DMS114 treated with DMSO at 0.1 percent for 48 hours (cell line): ENCODE data around the gene CCDC83.
"Not testable (repeated sequence)": the region's sequence is repeated elsewhere in the genome, so short reads cannot be mapped to it uniquely, and the experiment has no call there.

Experiments used
- DNase-seq: peaks from one replicate; lab custom pipeline; 2025; ENCODE audit not compliant: unreplicated experiment; lab: John Stamatoyannopoulos, UW

Gene CCDC83

DNA sequence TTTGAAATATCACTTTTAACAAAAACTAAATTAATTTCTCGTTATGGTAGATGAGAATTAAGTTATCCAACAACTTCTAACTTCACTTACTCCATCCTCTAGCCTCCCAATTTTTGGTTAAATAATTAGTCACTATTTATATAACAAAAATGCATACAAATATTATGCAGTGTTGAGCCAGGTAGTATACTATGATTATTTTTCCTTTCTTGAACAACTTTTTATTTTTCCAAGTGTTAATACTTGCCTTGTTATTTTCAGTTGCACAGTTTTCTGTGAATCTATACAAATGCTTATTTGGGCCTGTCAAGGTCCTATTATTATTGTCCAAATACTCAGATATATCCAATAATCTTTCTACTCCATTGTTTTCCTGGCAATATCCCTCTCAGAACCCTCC is 19.9 kb upstream of the CCDC83 start:
- no peak for DNase-seq

DNA sequence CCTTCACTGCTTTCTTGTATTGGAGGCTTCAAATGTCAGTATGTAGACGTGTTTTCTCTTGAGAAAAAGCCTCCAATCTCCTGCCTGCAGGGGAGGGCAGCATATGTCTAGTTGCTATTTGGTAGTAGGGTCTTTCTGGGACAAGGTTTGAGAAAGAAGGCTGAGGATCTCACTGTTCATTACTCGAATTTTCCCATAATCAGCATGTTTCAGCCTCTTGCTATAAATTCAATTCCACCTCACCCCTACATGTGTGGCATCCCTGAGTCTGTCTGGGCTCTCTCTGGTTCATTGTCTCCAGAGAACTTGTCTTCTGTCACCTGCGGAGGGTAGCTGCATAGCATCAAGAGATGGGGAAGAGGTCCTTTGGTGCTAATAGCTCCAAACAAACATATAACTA is 19.5 kb upstream of the CCDC83 start:
- no peak for DNase-seq

GRCh38 chr11:85840932-85841331 is 14.3 kb upstream of the CCDC83 start:
- DNase-seq, result not testable (repeated sequence)

DNA sequence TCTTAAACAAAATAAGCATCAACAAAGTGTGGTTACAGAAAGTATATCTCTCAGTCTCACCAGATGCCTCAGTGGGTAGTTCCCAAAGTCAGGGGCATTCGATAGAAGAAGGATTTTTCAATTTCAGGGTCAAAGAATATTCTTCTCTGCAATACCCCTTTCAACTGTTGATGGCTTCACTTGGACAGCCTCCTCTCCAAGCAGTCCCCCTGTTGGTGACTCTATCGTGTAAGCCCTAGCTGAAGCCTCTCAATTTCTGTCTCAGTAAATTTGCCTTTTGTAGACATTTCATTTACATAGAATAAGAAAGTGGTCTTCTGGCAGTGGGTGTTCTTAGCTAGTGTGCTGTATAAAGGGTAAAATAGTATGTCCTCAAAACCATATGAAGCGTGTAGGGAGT is 11.3 kb upstream of the CCDC83 start:
- no peak for DNase-seq

GRCh38 chr11:85844439-85845123 is 10.6 kb upstream of the CCDC83 start:
- DNase-seq, result no peak

DNA sequence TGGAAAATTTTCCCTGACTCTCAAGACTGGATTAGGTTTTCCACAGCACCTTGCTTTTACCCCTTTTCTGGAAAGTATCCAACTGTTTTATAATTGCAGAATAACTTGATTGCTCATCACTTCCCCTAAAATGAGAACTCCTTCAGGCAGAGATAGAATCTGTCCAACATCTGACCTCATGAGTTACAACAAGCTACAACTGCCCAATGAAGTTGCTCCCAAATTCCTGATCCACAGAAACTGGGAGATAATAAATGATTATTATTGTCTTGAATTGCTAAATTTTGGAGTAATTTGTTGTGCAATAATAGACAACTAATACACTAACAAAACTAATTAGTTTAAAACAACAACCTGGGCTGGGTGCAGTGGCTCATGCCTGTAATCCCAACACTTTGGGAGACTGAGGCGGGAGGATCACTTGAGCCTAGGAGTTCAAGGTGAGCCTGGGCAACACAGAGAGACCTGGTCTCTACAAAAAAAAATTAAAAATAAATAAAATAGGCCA is 10.0 kb upstream of the CCDC83 start:
- no peak for DNase-seq

DNA sequence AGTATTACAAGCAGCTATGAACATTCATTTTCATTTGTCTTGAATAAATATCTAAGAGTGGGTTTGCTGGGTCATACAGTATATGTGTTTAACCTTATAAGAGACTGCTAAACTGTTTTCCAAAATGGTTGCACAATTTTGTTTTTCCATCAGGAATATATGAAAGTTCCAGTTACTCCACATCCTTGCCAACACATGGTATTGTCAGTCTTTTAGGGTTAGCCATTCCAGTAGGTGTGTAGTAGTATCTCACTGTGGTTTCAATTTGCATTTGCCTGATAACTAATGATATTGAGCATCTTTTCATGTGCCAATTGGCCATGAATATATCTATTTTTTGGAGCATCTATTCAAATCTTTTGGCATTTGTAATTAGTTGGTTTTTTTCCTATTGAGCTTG is 7.7 kb upstream of the CCDC83 start:
- DNase-seq, result no peak

- no peak for DNase-seq
Measured at GRCh38 chr11:85848006-85848405, 7.2 kb upstream of the CCDC83 start.

- DNase-seq, result no peak
Measured at GRCh38 chr11:85848556-85848955, 6.6 kb upstream of the CCDC83 start.

GRCh38 chr11:85852754-85853153 is 2.4 kb upstream of the CCDC83 start:
- DNase-seq, result not testable (repeated sequence)

DNA sequence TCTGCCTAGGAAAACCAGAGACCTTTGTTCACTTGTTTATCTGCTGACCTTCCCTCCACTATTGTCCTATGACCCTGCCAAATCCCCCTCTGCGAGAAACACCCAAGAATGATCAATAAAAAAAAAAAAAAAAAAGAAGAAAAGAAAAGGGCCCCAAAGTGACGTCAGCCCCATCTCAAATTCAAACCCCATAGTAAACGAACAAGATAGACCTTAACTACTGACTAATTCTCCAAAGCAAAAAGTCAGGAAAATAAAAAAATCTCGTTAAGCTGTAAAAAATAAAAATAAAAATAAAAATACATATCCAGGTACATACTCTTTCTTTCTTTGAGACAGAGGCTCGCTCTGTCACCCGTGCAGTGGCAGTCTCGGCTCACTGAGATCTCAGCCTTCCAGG is 1.6 kb upstream of the CCDC83 start:
- DNase-seq, result not testable (repeated sequence)

- DNase-seq, result no peak
Measured at GRCh38 chr11:85854212-85854556, 999 bp upstream of the CCDC83 start.

DNA sequence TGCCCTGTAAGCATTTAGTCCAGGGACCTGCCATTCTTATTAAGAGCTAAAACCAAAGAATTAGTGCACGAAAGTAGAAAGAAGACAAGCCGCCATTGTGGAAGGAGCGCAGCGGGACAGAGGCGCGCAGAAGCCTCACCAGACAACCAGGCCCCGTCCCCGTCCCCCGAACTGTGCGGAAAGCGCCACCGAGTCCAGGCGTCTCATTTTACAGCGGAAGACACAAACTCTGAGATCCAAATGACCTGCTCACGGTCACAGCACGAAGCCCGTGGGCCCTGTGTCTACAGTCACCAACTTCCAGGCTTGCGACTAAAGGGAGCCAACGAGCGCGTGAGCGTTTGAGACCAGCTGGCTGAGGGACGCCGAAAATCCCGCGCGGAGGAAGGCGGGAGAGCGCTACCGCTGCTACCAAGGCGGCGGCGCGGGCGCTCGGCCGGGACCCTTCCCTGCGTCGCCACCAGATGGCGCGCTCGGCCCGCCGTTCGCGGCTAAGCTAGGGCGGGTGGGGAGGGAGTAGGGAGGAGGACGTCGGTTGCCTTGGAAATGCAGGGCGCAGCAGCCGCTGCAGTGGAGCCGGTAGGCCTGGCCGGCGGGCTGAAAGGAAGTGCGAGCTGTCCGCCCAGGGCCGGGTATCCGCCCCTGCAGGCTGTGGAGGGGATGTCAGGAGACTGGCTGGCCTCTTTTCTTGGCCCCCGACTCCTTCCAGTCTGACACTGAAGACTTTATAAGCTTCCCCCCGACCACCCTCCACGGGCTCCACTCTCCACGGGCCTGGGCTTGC is 434 bp upstream of the CCDC83 start:
- peak; percentile 91 for DNase-seq

GRCh38 chr11:85857098-85857497 is 1.9 kb downstream of the CCDC83 start:
- DNase-seq, result no peak

DNA sequence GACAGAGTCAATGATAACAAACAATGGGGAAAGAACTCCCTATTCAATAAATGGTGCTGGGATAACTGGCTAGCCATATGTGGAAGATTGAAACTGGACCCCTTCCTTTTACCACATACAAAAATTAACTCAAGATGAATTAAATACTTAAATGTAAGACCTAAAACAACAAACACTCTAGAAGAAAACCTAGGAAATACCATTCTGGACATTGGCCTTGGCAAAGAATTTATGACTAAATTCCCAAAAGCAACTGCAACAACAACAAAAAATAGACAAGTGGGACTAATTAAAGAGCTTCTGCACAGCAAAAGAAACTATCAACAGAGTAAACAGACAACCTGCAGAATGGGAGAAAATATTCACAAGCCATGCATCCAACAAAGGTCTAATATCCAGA is 4.4 kb downstream of the CCDC83 start:
- DNase-seq, result not testable (repeated sequence)

DNA sequence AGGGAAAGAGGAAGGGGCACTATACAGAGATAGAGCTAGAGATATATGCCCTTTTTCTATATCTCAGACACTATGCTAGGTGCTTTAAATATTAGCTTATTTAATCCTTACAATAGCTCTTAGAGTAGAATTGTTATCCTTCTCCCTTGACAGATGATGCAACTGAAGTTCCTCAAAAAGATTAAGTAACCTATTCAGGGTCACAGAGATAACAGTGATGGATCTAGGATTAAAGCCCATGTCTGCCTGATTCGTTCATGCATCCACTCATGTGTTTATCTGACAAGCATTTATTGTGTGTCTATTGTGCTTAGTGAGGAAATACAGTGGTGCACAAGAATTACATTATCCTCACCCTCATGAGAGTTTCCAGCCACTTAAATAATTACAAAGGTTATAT is 8.7 kb downstream of the CCDC83 start:
- DNase-seq, result no peak

DNA sequence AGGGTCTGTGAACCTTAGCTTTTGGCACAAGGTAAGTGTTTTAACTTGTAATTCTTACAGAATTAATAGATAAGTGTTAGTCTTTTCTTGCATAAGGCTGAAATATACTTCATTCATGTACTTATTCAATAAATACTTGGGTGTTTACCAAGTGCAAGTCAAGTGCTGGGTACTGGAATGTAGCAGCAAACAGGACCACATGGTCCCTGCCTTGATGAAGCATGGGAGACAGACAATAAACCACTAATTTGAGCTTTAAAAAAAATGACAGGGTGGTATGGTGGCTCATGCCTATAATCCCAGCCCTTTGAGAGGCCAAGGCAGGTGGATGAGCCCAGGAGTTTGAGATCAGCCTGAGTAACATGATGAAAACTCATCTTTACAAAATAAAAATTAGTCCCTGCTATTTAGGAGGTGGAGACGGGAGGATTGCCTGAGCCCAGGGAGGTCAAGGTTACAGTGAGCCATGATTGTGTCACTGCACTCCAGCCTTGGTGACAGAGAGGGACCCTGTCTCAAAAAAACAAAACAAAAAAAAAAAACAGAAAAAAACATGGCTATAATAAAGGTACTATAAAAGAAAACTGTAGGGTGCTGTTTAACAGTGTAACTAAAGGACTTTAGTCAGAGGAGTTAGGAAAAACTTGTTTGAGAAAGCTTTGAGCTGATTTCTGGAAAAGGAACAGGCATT is 11.1 kb downstream of the CCDC83 start:
- no peak for DNase-seq

GRCh38 chr11:85867751-85868150 is 12.6 kb downstream of the CCDC83 start:
- DNase-seq, result no peak

DNA sequence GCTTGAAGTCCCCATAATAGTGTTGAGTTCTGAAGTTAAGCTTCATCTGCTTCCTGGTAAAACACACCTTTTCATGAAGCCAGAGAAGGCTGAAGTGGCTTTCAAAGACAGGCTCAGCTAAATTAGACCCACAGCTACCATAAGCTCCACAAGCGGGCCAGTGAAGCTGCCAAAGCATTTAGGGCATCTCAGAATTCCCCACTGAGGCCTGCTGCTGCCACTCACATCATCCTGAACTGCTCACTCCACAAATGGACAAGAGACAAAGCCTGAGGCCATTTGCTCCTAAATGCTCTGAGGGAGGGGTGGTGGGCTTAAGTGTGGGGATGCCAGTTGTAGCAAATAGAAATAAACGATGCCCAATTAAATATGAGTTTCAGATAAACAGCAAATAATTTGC is 14.6 kb downstream of the CCDC83 start:
- no peak for DNase-seq

DNA sequence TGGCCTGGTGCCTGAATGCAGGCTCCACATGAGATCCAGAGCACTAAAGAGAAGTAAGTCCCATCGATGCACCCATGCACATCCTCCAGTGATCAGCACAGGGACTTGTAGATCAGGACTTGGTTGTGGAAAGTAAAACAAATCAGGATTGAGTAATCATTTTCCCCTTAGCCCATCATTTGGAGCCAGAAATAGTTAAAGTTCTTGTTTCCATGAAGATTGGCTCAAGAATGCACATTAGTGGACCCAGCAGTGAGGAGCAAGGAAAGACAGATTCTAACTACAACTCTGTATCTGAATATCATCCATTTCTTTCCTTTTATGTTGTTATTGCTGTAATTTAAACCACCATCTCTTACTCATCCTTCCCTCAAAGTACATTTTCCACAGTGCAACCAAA is 19.1 kb downstream of the CCDC83 start:
- no peak for DNase-seq

GRCh38 chr11:85875505-85875904 is 20.3 kb downstream of the CCDC83 start:
- no peak for DNase-seq

DNA sequence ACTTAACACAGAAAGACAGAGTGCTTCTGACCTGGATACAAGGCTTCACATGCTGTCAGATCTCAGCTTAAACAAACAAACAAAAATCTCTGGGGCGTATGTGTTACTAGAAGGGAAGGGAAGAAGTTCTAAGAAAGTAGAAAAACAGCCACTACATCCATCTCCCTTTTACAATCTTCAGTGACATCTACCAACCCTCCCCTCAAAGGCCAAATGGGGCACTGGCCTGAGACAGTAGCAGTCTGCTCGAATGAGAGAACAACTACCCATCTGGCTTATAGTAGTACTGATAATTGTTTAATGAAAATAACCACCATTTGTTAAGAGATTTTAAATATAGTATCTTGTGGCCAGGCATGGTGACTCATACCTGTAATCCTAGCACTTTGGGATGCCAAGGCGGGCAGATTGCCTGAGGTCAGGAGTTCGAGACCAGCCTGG is 29.4 kb downstream of the CCDC83 start:
- DNase-seq, result no peak
